Activated CD4-positive, alpha-beta T cell treated with anti-CD3 and anti-CD28 coated beads, Interleukin-2, amount 50 U/mL, for 1 hour (primary cell): ENCODE data around the gene SHROOM3.
"Not testable (repeated sequence)": the region's sequence is repeated elsewhere in the genome, so short reads cannot be mapped to it uniquely, and the experiment has no call there.

Experiments used
- DNase-seq: peaks from one replicate; pipeline ENCODE4 v3.0.0-alpha.2; 2020

SHROOM3 gene

GRCh38 chr4:76703676-76704075 lies 268.6 kb downstream of the SHROOM3 start:
- DNase-seq: no peak

GRCh38 chr4:76704133-76704881 lies 269.3 kb downstream of the SHROOM3 start:
- no peak for DNase-seq

- no peak for DNase-seq
These were observed 270.4 kb downstream of the SHROOM3 start for GRCh38 chr4:76705472-76705871.

- DNase-seq: no peak
These were observed 271.6 kb downstream of the SHROOM3 start for GRCh38 chr4:76706581-76706980.

GRCh38 chr4:76708971-76709771 lies 274.1 kb downstream of the SHROOM3 start:
- no peak for DNase-seq

- no peak for DNase-seq
These were observed 274.7 kb downstream of the SHROOM3 start for GRCh38 chr4:76709772-76710090.

DNA sequence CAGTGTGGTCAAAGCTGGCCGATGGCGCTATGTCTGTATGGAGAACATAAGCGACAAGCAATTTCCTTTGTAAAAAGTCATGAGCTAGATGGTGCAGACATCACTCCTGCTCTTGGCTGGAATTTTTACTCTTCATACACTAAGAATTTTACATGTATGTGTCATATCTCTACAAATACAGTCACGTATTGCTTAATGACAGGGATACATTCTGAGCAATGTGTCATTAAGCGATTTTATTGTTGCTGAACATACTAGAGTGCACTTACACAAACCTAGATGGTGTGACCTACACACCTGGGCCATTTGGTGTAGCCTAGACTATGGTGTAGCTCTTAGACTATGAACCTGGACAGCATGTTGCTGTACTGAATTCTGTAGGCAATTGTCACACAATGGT lies 277.5 kb downstream of the SHROOM3 start:
- no peak for DNase-seq

GRCh38 chr4:76714226-76714625 lies 279.2 kb downstream of the SHROOM3 start:
- DNase-seq: no peak

GRCh38 chr4:76716020-76716419 lies 281.0 kb downstream of the SHROOM3 start:
- no peak for DNase-seq

DNA sequence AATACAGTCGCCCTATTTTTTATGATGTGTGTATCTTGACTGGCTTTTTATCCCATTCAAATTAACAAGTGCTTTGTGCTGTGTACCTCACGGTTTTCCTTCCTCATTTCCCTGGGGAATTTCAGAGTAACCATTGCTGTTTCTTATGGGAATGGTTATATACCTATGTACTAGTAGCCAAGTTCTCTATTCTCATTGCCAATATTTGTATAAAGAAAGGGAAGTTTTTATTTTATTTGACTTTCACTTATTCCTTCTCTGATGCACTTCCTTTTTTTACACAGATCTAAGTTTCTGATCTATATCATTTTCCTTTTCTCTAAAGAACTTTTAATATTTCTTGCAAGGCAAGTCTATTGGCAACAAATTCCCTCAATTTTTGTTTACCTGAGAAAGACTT lies 281.6 kb downstream of the SHROOM3 start:
- no peak for DNase-seq

DNA sequence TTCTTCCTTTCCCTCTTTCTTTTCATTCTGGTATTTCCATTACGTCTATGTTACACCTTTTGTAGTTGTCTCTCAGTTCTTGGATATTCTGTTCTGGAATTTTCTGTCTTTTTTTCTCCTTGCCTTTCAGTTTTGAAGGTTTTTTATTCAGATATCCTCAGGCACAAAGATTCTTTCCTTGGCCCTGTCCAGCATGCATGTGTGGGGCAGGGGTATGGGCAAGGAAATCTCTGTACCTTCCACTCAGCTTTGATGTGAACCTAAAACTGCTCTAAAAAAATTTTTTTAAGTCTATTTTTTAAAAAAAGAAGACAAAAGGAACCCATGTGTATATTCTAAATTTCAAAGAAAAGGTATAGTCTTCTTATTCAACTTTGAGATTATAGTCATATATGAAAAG lies 282.4 kb downstream of the SHROOM3 start:
- DNase-seq: no peak

- no peak for DNase-seq
These were observed 283.0 kb downstream of the SHROOM3 start for GRCh38 chr4:76718021-76718420.

GRCh38 chr4:76718831-76719230 lies 283.8 kb downstream of the SHROOM3 start:
- DNase-seq: no peak

GRCh38 chr4:76720121-76720520 lies 285.1 kb downstream of the SHROOM3 start:
- DNase-seq: no peak

DNA sequence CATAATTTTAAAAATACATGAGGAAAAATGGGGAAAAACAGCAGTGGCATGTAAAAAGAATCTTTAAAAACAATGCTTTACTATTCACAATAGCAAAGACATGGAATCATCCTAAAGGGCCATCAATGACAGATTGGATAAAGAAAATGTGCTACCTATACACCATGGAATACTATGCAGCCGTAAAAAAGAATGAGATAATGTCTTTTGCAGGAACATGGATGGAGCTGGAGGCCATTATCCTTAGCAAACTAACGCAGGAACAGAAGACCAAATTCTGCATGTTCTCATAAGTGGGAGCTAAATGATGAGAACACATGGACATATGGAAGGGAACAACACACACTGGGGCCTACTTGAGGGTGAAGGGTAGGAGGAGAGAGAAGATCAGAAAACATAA lies 287.1 kb downstream of the SHROOM3 start:
- not testable (repeated sequence) for DNase-seq

- no peak for DNase-seq
These were observed 287.8 kb downstream of the SHROOM3 start for GRCh38 chr4:76722838-76723237.

DNA sequence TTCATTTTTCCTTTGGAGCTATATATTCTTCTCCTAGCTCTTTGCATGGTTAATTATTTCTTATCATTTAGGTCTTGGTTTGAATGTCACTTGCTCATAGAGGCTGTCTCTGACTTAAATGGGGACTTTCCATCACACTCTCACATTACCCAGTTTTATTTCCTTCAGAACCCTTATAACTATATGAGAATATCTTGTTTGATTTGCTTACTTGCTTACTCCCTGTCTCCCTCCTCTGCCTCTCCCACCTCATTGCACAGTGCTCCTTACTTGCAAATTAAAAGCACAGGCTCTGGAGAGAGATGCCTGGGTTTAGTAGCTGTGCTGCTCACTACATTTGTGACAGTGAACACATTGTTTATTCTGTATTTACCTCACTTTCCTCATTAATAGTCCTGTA lies 288.3 kb downstream of the SHROOM3 start:
- DNase-seq: no peak

GRCh38 chr4:76723924-76724323 lies 288.9 kb downstream of the SHROOM3 start:
- no peak for DNase-seq

DNA sequence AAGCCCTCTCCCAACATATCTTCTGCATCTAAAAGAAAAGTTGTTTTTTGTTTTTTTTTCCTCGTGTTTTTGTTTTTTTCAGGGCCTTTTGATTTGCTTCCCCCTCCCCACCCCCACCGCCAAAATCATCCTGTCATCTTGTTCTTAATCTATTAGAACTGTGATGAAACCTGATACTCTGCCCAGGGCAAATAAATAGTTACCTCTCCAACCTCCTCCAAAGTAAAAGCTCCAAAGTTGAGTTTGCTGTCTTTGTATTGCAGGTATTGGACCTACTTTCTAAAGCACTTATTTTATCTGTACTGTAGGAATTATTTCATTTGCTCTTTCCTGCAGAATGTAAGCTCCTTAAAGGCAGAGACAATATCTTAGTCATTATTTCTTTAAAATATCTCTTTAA lies 290.0 kb downstream of the SHROOM3 start:
- DNase-seq: no peak

- no peak for DNase-seq
These were observed 291.1 kb downstream of the SHROOM3 start for GRCh38 chr4:76726176-76726575.

DNA sequence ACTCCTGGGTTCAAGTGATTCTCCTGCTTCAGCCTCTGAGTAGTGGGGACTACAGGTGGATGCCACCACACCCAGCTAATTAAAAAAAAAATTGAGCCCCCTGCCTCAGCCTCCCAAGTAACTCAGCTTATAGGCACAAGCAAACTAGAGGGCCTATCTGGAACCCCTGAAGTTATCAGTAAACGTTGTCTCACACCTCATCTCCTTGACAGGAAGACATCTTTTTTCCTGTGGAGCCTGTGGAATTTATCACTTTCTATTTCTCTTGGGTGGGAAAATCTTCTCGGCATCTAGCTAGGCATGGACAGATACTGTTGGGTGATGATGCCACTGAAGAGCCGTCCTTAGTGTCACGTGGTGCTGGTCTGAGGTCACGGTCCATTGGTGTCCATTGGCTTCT lies 291.6 kb downstream of the SHROOM3 start:
- no peak for DNase-seq

DNA sequence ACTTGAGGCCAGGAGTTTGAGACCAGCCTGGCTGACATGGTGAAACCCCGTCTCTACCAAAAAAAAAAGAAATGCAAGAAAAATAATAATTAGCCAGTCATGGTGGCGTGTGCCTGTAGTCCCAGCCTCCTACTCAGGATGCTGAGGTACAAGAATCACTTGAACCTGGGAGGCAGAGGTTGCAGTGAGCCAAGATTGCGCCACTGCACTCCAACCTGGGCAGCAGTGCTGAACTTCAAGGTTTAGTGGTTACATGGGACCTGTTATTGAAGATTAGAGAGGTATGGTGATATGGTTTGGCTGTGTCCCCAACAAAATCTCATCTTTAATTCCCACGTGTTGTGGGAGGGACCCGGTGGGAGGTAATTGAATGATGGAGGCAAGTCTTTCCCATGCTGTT lies 292.9 kb downstream of the SHROOM3 start:
- DNase-seq: not testable (repeated sequence)

- no peak for DNase-seq
These were observed 294.4 kb downstream of the SHROOM3 start for GRCh38 chr4:76729460-76729859.

DNA sequence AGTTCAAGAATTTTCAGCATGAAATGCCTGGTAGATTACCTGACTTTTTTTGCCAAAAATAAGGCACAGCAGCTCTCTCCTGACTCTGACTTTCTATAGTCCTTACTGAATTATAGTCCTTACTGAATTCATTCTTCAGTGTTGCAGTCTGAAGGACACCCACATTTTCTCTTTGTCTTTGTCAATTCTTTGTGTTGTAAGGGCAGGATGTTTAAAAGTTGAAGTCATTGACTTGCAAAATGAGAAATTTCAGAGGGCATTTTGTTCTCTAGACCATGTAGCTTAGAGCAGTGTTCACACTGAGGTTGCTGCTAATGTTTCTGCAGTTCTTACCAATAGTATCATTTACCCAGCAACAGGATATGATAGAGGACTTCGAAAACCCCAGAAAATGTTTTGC lies 295.0 kb downstream of the SHROOM3 start:
- DNase-seq: no peak

DNA sequence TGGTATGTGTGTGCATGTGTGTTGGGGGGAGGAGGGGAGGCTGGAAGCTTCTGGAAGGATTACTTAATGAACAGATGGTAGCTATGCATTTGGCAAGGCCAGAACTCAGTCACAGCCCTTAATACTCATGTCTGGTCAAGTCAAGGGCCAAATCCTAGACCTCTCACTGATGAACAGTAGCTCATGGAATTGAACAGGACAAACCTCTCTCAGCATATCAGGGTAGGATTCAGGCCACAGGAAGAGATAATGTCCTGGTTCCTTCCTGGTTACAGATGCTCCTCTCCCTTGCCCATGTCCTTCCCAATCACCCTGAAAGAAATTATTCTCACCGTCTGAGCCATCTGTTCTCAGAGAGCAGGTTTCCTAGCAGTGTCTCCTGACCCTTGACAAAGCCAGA lies 297.2 kb downstream of the SHROOM3 start:
- DNase-seq: no peak
